Uterus (tissue), 2 donors: ENCODE results near the gene NLGN1.

Experiments used
- POLR2A ChIP-seq, 2 donors: fragments of 450-650 bp; IDR thresholded peaks; one replicate each; pipeline ENCODE4 v1.6.1; 2016; ENCODE audit warnings: antibody characterized with exemption in 2 of 2, mild to moderate bottlenecking in 1 of 2, moderate library complexity in 1 of 2
- TF ChIP-seq, protein P1 (sequence below), 4 experiments: fragments of 200-600 bp in 2 of 4; fragments of 450-650 bp in 2 of 4; sonication (generic) in 2 of 4; IDR thresholded peaks; one replicate each; pipeline ENCODE4 v1.5.1; 2016 to 2019; ENCODE audit warnings: antibody characterized with exemption in 4 of 4, mild to moderate bottlenecking in 2 of 4, moderate library complexity in 1 of 4

- TF ChIP-seq, protein P1, sequence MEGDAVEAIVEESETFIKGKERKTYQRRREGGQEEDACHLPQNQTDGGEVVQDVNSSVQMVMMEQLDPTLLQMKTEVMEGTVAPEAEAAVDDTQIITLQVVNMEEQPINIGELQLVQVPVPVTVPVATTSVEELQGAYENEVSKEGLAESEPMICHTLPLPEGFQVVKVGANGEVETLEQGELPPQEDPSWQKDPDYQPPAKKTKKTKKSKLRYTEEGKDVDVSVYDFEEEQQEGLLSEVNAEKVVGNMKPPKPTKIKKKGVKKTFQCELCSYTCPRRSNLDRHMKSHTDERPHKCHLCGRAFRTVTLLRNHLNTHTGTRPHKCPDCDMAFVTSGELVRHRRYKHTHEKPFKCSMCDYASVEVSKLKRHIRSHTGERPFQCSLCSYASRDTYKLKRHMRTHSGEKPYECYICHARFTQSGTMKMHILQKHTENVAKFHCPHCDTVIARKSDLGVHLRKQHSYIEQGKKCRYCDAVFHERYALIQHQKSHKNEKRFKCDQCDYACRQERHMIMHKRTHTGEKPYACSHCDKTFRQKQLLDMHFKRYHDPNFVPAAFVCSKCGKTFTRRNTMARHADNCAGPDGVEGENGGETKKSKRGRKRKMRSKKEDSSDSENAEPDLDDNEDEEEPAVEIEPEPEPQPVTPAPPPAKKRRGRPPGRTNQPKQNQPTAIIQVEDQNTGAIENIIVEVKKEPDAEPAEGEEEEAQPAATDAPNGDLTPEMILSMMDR (IDR thresholded peaks at IDR 0.05): no peak
- no peak for TF ChIP-seq POLR2A (IDR thresholded peaks at IDR 0.05)
Observed at GRCh38 chr3:174294616-174295015, 897.1 kb downstream of the NLGN1 start.
